ENCODE measurements around the gene MLPH.

The MLPH gene

DNA sequence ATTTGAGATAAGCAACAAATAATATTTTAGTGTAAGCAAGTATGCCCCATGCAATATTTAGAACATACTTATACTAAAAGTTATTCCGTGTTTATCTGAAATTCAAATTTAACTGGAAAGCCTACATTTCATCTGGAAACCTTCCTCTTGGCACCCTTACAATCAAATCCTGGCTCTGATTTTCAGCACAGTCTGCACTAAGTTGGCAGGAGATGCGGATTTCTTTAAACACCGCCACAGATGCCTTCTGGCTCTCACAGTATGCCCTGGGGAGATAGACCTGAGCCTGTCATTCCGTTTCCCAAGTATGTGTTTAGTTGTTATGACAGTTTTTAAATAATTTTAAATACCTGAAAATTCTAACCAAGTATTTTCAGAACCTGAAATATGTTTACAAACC, 7.3 kb upstream of the MLPH start:
- DNase-seq (ENCODE audit: low spot score) = peak; percentile 73

DNA sequence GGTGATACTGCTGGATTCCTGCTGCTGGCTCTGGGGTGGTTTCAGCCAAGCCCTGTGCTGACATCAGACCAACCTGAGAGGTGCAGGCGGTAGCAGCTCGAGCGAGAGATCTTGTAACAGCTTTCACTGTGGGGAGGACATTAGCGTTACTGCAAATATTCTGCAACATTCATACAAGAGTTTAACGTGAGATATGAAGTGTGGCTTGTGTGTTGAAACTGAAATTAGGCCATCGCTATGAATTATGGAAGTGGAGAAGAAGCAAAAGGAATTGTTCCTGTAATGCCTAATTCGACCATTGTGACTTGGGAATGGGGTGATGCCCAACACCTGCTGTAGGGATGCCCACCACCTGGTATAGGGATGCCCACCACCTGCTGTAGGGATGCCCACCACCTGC, 6.5 kb upstream of the MLPH start:
- no peak for DNase-seq (ENCODE audit: low spot score)

DNA sequence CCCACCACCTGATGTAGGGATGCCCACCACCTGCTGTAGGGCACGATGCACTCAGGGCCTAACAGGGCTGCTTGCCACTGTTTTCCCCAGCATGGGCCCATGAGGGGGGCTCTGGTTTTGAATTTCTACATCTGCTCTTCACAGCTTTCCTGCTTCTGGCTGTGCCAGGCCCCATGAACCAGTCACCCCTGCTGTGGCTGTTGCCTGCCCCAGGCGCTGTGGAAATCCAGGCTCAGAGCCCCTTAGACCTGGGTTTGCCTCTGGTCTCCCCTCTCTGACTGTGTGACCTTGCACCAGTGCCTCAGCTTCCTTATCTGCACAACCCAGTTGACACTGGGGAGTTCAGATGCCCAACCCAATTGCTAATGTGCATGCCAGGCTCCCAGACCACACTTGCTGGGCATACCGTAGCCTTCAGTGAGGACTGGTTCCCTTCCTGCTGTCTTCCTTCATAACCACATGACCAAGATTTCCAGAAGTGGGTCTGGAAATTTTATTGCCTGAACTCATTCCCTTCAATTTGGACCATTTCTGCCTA, 6.0 kb upstream of the MLPH start:
- DNase-seq (ENCODE audit: low spot score) = no peak

DNA sequence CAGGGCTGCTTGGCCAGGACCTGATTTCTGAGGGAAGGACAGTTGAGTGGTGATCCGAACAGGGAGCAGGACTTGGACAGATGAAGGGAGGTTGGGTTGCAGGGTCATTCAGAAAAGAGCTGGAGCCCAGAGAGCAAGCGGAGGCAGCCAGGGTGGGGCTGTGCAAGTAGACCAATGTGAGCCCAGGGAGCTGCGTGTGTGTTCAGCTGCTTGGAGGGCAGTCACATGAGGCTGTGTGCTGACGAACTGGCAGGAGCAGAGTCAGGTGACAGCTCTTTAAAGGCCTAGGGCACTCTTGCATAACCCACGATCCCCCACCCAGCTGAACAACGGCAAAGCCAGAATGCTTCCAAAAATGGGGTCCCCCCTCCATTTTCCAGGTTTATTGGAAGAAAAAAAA, 4.6 kb upstream of the MLPH start:
- peak; percentile 67 for DNase-seq (ENCODE audit: low spot score)

DNA sequence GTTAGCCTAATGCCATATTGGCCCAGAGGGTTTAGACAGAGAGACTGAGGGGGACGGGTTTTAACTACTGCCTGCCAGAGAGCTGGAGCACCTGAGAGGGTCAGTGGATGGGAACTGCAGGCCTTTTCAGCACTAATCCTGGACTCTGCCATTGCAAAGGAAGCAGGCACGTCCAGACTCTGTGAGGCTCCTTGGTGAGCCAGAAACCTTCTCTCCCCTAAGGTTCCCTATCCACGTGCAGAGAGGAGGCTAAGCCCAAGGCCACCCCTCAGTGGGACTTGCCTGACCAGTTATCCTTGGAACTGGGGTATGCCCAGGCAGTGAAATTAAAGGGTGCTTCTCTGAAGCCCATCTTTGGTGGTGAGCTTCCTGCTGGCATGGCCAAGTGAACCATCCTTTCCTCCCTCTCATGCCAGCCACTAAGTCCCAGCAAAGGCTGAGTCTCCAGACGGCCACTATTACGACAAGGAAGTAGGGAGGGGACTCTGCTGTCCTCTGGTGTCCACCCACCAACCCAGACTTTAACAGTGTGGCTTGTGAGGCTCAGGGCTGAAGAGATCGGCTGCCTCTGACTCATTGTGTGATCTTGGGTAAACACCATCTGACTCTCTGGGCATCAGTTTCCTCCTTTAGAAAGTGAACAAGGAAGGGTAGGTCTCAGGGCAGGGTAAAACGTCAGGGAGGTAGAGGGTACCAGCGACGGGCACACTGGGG, 3.9 kb upstream of the MLPH start:
- no peak for DNase-seq (ENCODE audit: low spot score)

DNA sequence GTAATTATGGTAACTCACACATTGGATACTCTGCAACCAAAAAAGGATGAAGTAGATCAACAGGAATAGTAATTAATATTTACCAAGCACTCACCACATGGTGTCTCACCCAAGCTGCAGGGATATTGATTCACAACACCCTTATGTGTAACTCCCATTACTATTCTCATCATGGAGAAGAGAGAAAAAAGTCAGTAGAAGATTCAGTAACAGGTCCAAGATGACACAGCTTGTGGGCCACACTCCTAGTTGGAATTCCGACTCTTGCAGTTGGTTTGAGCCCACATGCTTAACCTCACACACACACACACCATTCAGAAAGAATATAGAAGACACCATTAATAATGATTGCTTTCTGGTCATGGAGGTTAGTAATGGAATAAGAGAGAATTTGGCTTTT, 1.7 kb upstream of the MLPH start:
- no peak for DNase-seq (ENCODE audit: low spot score)

DNA sequence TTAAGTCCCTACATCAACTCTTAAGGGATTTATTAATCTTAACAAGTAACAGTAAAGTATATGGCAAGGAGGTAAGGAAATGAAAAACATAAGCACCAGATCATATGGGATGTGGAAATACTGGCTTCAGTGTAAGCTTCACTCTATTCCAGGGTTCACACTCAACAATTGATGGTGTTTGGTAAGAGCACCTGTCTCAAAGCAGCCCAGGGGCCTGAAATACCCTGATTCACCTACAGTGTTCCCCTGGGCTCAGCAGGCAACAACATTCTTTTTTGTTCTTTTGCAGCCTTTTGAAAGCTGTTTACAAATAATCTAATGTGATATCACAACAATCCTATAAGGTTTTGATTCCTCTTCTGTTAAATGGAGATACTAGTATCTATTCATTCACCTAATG, 1.2 kb upstream of the MLPH start:
- DNase-seq (ENCODE audit: low spot score) = no peak

DNA sequence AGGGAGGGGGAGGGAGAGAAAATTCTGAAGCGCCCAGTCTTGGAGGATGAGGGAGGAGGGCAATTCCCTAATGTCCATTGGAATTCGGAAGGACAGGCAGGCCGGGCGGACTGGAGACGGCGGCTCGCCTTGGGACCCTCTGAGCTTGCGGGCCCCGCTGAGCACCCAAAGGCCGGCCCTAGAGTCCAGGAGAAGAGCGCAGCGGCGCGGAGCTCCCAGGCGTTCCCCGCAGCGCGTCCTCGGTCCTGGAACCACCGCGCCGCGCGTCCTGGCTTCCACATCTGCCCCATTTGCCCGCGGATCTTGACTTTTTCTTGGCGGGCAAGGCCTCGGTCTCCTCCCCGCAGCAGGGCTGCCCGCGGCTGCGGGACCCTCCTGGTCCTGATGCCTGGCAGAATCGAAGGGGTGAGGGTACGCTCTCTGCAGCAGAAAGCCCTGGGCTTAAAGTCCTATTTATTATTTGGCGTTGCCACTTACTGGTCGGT, 675 bp upstream of the MLPH start:
- no peak for DNase-seq (ENCODE audit: low spot score)

DNA sequence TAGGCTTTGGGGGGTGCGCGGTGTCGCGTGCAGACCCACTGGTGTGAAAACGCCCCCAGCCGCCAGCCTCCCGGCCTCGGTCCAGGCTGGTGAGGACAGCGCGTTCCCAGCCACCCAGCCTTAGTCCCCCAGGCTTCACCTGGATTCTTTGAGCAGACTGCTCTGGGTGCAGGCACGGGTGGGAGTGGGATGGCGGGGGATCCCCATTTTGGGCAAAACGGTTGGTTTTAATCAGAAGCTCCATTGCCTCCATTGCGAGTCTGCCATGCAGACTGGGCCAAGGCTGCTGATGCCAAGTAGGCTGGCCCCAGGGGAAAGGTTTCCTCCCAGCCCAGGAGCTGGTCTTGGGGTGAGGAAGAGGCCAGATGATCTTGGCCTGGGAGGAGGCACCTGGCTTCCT, 445 bp downstream of the MLPH start:
- no peak for DNase-seq (ENCODE audit: low spot score)

DNA sequence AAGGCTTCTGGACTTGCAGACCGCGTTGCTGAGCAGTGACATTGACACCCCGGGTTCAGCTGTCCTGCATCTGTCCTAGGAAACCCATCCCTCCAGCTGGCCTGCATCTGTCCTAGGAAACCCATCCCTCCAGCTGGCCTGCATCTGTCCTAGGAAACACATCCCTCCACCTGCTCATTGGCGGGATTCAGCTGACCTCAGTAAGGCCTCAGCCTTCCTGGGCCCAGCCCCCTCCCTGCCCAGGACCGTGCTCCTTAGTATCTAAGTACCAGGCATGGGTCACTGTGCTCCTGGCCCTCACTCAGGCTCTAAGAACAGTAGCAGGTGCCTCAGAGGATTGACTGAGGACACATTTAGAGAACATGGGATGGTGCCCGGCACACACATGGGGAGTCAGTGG, 1.2 kb downstream of the MLPH start:
- no peak for DNase-seq (ENCODE audit: low spot score)

DNA sequence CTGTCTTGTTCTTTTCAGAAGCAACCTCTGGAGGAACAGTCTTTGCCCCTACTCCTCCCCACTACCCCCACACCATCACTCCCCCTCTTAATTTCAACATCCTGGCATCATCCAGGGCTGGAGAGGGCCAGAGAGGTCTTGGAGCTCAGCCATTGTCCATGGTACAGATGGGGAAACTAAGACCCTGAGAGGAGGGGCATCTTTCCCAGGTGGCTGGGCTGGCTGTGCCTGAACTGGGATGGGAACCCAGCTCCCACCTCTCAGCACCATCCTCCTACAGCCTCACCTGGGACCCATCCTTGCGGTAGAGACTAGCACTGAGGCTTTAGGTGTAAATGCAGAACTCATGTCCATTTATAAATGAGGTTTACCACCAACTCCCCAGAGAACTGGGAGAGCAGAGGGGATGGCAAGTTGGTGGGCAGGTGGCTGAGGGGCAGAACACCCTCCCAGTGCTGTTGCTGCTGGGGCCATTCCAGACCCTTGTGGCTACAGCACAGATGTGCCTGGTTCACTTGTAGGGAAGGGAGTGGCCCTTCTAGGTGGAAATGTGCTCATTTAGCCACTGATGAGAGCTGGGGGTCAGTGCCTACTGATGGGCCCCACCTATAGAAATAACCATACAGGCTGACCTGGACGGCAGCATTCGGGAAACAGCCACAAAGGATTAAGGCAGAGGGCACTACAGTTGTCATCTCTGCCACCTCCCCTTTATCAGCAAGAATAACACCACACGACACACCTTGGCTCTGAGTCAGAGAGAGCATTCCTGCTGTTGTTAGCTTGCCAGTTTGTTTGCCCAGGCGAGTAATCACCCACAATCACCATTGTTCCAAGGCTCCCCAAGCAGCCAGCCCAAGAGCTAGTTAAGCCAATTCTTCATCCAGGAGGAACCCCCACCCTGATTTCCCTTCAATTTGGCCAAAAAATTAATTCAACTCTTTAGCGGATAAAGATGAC, 2.1 kb downstream of the MLPH start:
- DNase-seq (ENCODE audit: low spot score) = no peak

DNA sequence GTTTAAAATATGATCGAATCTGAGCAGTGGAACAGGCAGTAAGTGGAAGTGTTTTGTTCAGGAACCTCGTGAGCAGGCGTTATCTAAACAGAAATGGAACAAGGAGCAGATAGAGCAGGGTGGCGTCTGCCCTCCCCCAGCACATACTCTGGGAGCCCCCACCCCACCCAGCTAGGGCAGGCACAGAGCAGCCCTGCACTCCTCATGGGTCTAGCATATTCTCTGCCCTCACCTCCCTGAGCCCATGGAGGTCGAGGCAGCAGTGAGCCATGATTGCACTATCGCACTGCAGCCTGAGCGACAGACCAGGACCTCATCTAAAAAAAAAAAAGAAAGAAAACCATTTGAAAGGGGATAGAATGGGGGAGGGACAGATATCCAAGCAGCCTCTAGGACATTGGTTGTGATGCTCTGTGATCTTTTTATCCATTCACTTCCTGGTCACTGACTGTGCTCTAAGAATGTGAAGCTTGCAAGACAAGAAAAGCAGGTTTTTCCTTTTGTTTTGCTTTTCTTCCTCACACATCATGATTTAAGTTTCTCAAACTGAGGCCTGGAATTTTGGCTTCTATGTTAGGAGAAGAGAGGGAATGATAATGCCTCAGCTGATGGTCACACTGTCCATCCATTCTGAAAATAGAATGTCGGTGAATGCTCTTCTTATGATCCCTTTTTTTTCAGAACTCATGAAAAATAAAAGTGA, 3.1 kb downstream of the MLPH start:
- no peak for DNase-seq (ENCODE audit: low spot score)

DNA sequence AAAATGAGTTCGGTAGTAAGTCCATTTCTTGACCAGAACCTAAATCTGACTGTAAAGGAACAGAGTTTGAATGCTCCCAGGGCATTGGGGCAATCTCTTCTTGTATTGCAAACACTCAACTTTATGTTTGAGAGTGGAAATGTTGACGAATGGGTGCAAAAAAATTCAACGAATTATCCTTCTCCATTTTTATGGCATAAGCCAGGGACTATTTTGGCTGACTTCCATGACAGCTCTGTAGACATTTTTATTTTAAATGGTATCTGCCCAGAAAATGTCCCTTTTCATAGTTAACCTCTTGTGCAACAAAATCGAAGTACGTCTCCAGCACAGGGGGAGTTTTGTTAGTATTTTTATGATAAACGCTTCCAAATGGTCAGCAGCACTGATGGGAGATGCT, 3.7 kb downstream of the MLPH start:
- no peak for DNase-seq (ENCODE audit: low spot score)

DNA sequence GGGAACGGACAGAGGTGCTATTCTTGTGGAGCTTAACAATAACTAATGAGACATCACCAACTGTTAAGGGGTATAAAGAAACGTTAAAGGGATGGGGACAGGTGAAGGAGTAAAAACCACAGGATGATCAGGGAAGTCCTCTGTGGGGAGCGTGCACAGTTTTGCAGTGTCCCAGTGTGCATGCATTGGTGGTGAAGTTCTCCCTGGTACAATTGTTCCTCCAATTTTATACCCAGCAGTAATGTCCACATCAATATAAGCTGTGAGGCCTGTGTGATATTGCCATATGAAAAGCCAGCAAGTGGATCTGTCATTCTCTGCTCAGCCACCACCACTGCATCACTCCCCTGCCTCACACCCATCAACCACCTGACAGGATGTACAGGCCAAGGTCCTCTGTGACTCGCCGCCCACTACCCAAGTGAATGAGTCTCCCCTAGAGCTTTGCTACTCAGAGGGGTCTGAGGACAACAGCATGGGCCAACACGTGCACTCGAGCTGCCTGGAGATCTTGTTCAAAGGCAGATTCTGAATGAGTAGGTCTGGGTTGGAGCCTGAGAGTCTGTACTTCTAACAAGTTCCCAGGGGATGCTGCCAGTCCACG, 4.6 kb downstream of the MLPH start:
- no peak for DNase-seq (ENCODE audit: low spot score)

DNA sequence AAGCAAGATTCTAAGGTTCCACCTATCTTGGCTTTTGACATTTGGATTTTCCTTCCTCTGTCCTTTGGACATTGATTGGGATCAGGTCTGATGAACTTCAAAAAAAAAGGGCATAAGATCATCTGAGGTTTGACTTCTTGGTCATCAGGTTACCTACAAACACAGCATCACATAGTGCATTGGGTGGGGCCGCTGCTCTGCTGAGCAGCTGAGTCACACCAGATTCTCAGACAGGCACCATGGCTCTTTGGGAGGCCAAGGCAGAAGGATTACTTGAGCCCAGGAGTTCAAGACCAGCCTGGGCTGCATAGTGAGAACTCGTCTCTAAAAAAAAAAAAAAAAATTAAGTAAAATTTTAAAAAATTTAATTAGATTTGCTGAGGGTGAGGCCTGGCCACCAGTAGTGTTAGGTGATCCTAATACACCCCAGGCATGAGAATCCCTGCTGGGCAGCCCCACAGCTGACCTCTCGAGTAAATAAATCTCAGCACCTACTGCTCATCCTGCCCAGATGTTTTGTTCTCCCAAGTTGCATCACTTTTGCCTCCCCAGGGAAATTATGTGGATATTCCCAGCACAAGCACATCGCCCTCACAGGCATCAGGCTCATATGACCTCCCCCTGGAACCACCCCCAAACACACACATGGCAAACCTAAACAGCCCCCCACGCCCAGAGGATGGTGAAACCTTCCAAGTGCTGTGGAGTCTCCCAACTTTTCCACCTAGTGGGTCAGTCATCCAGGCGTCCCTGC, 5.3 kb downstream of the MLPH start:
- DNase-seq (ENCODE audit: low spot score) = no peak

DNA sequence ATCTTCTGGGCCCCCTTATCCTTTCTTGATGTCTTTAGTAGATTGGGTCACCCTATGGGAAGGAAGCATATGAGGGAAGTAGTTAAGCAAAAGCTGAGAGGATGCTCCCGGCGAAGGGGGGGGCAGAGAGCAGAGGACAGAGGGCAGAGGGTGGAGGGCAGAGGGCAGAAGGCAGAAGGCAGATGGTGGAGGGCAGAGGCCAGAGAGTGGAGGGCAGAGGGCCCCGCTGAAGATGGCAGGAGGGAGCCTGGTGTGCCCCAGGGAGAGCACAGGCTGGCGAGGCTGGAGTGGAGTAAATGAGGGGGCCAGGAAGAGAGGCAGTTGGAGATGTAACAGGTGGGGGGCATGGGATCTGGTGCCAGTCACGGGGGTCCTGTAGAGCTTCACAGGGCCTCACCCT, 7.0 kb downstream of the MLPH start:
- DNase-seq (ENCODE audit: low spot score) = no peak

DNA sequence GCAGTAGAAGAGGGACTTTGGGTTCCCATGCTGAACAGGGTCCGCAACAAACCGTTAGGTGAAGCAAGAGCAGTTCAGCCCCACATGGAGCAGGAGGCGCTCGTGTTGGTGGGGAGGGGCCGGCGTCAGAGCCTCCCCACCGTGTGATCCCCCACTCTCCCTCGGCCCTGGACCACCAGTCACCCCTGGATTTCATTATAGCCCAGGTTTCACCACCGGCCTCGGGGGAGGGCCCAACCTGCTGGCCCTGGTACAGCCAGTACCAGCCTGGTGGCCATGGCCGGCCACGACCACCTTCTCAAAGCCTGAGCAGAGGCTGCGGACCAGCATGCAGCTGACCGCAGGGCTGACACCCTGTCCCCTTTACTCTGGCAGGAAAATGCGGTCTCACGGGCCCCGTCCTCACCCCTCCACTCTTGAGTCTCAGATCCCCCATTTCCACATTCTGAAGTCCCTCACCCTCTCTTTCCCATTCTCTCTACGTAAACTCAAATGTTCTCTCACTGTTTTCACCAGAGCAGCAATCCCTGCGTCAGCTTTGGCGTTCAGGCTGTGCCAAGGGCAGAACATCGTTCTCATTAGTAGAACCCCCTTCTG, 8.6 kb downstream of the MLPH start:
- DNase-seq (ENCODE audit: low spot score) = no peak

DNA sequence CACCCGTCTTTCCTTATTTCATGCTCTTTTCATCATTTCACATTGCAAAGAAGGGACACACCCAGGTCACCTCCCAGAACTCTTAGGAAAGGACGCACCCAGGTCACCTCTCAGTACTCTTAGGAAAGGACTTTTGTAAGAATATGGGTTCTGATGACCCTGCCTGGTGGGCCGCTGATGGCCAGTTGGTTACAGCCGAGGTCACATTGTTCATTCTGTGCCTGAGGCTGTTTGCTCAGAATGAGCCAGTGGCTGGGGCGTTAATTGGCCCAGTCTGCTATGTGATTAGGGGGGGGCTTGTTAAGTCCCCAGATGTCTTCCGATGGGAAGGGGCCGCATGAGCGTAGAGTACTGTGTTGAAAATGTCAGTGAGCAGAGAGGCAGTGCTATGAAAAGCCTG, 9.4 kb downstream of the MLPH start:
- no peak for DNase-seq (ENCODE audit: low spot score)

DNA sequence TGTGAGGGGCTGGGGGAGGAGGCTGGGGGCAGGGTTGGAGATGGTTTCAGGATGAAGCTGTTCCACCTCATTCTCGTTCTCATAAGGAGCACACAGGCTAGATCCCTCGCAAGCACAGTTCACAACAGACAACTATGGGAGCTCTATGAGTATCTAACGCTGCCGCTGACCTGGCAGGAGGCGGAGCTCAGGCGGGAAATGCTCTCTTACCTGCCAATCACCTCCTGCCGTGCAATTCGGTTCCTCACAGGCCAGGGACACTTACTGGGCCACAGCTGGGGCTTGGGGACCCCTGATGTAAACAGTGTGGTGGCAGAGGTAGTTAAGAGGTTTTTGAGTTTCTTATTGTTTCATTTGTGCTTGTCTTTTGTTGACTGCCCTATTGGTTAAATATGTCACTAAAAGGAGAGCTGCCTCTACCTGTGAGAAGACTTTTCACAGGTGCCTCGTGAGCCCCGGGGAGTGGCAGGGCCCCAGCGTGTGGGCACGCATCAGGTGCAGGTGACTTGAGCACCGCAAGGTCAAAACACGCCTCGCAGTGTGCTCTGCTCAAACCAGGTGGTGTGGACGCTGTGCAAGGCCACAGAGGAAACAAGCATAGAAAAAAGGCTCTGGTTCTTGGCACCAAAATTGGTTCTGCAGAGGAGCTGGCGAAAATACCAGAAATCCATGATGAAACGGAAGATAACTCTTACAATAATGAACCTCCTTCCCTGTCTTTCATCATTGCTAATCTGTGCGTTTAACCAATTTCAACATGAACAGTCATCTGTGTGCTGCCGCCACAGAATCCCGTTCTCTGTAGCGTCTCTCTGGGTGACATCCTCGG, 10.2 kb downstream of the MLPH start:
- DNase-seq (ENCODE audit: low spot score) = no peak

DNA sequence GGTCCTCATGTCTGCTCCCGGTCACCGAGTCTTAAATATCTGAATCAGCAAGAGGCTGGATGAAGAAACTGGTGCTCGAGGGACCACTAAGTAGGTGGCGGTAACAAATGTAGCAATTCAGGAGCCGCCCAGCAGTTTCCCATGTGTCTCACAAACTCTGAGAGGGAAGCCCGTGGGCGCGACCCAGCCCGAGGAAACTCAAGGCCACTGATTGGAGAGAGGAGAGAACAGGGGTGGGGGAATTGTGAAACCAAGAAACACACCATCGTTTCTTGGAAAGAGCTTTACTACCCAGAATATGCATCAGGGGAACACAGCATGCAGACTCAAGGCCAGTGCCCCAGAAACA, 10.8 kb downstream of the MLPH start:
- no peak for DNase-seq (ENCODE audit: low spot score)
